Large intestine (tissue), 3 donors: ENCODE results near the gene CDH13. TPM values are rescaled to one million over a fixed set of nuclear protein-coding genes. Genes with fewer than 3 reads are reported as not detected.

ENCODE experiments used
- DNase-seq, 2 donors: peaks; one replicate each; pipeline versions ENCODE4 v3.0.0 to v3.0.0-alpha.2; 2013
- H3K27ac ChIP-seq: one replicate; pipeline ENCODE4 v1.5.1; 2013; ENCODE audit warnings: low read length
- H3K27me3 ChIP-seq: 2 replicates; pipeline ENCODE4 v1.6.1; 2013; ENCODE audit warnings: low read length; ENCODE audit not compliant: control insufficient read depth, insufficient read depth
- H3K36me3 ChIP-seq: 2 replicates; pipeline ENCODE4 v1.6.1; 2013; ENCODE audit warnings: low read length; ENCODE audit not compliant: control insufficient read depth, insufficient read depth
- H3K4me1 ChIP-seq: one replicate; pipeline ENCODE4 v1.6.1; 2013; ENCODE audit warnings: low read length; ENCODE audit not compliant: control insufficient read depth, insufficient read depth
- H3K4me3 ChIP-seq: one replicate; pipeline ENCODE4 v1.5.1; 2013; ENCODE audit warnings: low read length
- H3K9me3 ChIP-seq: one replicate; pipeline ENCODE4 v1.6.1; 2013; ENCODE audit warnings: mild to moderate bottlenecking, low read depth, low read length, moderate library complexity; ENCODE audit not compliant: control insufficient read depth
- WGBS: methylation state at CpG from one replicate; pipeline ENCODE4 v1.1.5; 2013; ENCODE audit warnings: low lambda C conversion rate; ENCODE audit not compliant: insufficient coverage; 5-methylcytosine and 5-hydroxymethylcytosine counted together
- polyA plus RNA-seq: library from polyadenylated mRNA; unstranded; fragments of 120-200 nt; gene quantifications from one replicate; pipeline ENCODE4 v1.2.1, GENCODE V29; 2013

Gene CDH13
- polyA plus RNA-seq, 1 donor = 17.1 TPM

- Histone ChIP-seq H3K36me3 (no peaks in the 10 kb centered on the region), H3K4me1 (no peaks in the 10 kb centered on the region), H3K27ac (no peak overlapping the region), H3K4me3 (no peak overlapping the region), H3K27me3 (peaks cover 3% of the 10 kb centered on the region), H3K9me3 (no peaks in the 10 kb centered on the region)
- no peak for DNase-seq
- 80% methylated on average over 1 of the region's 6 CpGs for WGBS
Observed at GRCh38 chr16:83238949-83239691, 612.4 kb downstream of the CDH13 start.

- H3K4me1 ChIP-seq = peaks cover 6% of the 10 kb centered on the region
- H3K27me3 ChIP-seq = peaks cover 17% of the 10 kb centered on the region
- H3K4me3 ChIP-seq = no peak overlapping the region
- H3K27ac ChIP-seq = no peak overlapping the region
- DNase-seq = no peak
- no peaks in the 10 kb centered on the region for H3K36me3 ChIP-seq
- WGBS = 17% methylated on average over 1 of the region's 2 CpGs
- no peaks in the 10 kb centered on the region for H3K9me3 ChIP-seq
Observed at GRCh38 chr16:83244057-83244456, 617.3 kb downstream of the CDH13 start.

GRCh38 chr16:83245061-83245460, 618.3 kb downstream of the CDH13 start:
- Histone ChIP-seq H3K4me3 (no peak overlapping the region), H3K27me3 (peaks cover 16% of the 10 kb centered on the region), H3K9me3 (no peaks in the 10 kb centered on the region), H3K27ac (no peak overlapping the region), H3K36me3 (no peaks in the 10 kb centered on the region), H3K4me1 (peaks cover 6% of the 10 kb centered on the region)
- no CpG with 5 or more reads among the region's 1 CpG for WGBS
- DNase-seq = no peak

GRCh38 chr16:83247767-83248372, 621.1 kb downstream of the CDH13 start:
- H3K4me3 ChIP-seq = no peak overlapping the region
- H3K27ac ChIP-seq = no peak overlapping the region
- H3K27me3 ChIP-seq = peaks cover 14% of the 10 kb centered on the region
- H3K9me3 ChIP-seq = no peaks in the 10 kb centered on the region
- 83% methylated on average over 2 of the region's 9 CpGs for WGBS
- no peaks in the 10 kb centered on the region for H3K36me3 ChIP-seq
- no peak for DNase-seq
- H3K4me1 ChIP-seq = peaks cover 6% of the 10 kb centered on the region

GRCh38 chr16:83248735-83249463, 622.1 kb downstream of the CDH13 start:
- Histone ChIP-seq H3K4me3 (no peak overlapping the region), H3K27ac (no peak overlapping the region), H3K9me3 (no peaks in the 10 kb centered on the region), H3K36me3 (no peaks in the 10 kb centered on the region), H3K4me1 (peaks cover 6% of the 10 kb centered on the region), H3K27me3 (peaks cover 14% of the 10 kb centered on the region)
- DNase-seq = no peak
- WGBS = 70% methylated on average over 2 of the region's 8 CpGs

- WGBS = no CpG with 5 or more reads among the region's 3 CpGs
- H3K9me3 ChIP-seq = no peaks in the 10 kb centered on the region
- no peak overlapping the region for H3K27ac ChIP-seq
- H3K27me3 ChIP-seq = no peaks in the 10 kb centered on the region
- no peaks in the 10 kb centered on the region for H3K36me3 ChIP-seq
- no peak for DNase-seq
- H3K4me1 ChIP-seq = no peaks in the 10 kb centered on the region
- no peak overlapping the region for H3K4me3 ChIP-seq
Observed at GRCh38 chr16:83253521-83253920, 626.8 kb downstream of the CDH13 start.

GRCh38 chr16:83258366-83258928, 631.7 kb downstream of the CDH13 start:
- Histone ChIP-seq H3K27ac (no peak overlapping the region), H3K27me3 (no peaks in the 10 kb centered on the region), H3K4me1 (no peaks in the 10 kb centered on the region), H3K9me3 (no peaks in the 10 kb centered on the region), H3K36me3 (no peaks in the 10 kb centered on the region), H3K4me3 (no peak overlapping the region)
- no CpG with 5 or more reads among the region's 9 CpGs for WGBS
- DNase-seq = no peak

- no peaks in the 10 kb centered on the region for H3K36me3 ChIP-seq
- no peaks in the 10 kb centered on the region for H3K9me3 ChIP-seq
- no peak overlapping the region for H3K27ac ChIP-seq
- no peaks in the 10 kb centered on the region for H3K4me1 ChIP-seq
- peaks cover 6% of the 10 kb centered on the region for H3K27me3 ChIP-seq
- no peak overlapping the region for H3K4me3 ChIP-seq
- no peak for DNase-seq
- 20% methylated on average over 1 of the region's 7 CpGs for WGBS
Observed at GRCh38 chr16:83266848-83267553, 640.2 kb downstream of the CDH13 start.

GRCh38 chr16:83268169-83268568, 641.4 kb downstream of the CDH13 start:
- DNase-seq = no peak
- Histone ChIP-seq H3K4me1 (no peaks in the 10 kb centered on the region), H3K27ac (no peak overlapping the region), H3K36me3 (no peaks in the 10 kb centered on the region), H3K9me3 (no peaks in the 10 kb centered on the region), H3K4me3 (no peak overlapping the region), H3K27me3 (peaks cover 6% of the 10 kb centered on the region)
- no CpG with 5 or more reads among the region's 3 CpGs for whole genome bisulfite sequencing

- Histone ChIP-seq H3K27me3 (peaks cover 6% of the 10 kb centered on the region), H3K4me3 (no peak overlapping the region), H3K4me1 (no peaks in the 10 kb centered on the region), H3K27ac (no peak overlapping the region), H3K36me3 (no peaks in the 10 kb centered on the region), H3K9me3 (no peaks in the 10 kb centered on the region)
- no peak for DNase-seq
Observed at GRCh38 chr16:83269048-83269447, 642.3 kb downstream of the CDH13 start.
